ACHN (cell line): Measurements from ENCODE around the gene PEMT.

Experiments
- DNase-seq: peaks from one replicate; pipeline ENCODE4 v3.0.0-alpha.2; 2015
- in situ Hi-C: cut with HindIII; loops from 2 replicates; pipeline ENCODE4 v1.10.0; 2017; ENCODE audit warnings: low sequenced_read_pairs, low pct_ligation_motif_present, low pct_unique_long_range_greater_than_20kb

The PEMT gene

GRCh38 chr17:17511881-17512858, 79.3 kb downstream of the PEMT start:
- in situ Hi-C loops = no loop called here
- peak; percentile 94 for DNase-seq

DNA sequence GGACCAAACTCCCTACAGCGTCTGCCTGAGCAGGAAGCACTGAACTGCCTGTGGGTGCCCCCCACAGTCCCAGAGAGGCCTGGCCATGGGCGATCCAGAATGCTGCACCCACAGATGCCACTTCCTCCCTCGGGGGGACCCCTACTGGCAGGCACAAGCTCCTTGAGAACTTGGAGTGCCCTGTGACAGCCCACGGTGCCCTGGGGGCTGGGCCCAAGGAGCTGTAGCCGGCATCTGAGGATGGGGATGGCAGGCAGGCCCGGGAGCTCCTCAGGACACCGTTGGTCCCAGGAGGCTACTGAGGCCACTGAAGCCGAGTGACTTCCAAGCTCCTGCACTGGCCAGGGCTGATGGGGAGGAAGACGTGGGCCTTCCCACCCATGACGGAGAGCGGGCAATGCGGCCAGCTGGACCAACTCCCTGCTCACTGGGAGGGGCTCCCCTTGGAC, 80.2 kb downstream of the PEMT start:
- in situ Hi-C loops = no loop called here
- no peak for DNase-seq

DNA sequence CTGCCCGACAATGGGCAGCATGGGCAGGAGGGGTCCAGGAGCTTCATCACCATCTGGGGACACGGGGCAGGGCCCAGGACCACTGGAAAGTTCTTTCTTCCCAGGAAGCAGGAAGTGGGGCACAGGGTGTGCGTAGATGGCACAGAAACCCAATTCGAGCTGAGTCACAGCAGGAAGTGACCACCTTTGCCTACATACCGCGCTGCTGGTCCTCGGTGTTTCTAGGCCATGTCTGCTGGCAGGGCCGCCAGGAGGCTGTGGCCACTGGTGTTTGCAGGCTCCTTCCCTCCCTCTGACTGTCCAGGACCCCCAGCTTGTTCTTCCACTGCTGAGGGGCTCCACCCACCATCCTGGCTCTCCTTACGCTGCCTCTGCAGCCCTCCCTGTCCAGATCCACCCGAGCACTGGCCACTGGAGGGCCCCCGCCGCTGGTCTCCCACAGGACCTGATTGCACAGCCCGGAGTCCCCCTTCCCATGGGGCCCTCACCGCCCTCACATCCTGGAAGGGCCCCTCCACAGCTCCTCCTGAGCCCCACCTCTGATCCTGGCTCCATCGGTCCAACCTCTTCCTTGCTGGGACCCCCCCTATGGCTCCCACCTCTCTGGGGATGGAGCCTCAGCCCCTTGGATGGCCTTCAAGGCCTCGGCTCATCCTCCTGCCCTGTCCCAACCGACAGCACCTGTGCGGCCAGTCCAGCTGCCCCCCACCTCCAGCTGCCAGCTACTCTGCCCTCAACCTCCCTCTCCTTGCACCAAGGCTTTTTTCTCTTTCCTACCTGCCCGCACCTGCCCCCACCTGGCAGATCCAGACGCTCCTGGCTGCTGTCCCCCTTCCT, 80.8 kb downstream of the PEMT start:
- DNase-seq = no peak
- in situ Hi-C loops = no loop called here

GRCh38 chr17:17509601-17510425, 81.7 kb downstream of the PEMT start:
- no peak for DNase-seq
- in situ Hi-C loops = no loop called here

GRCh38 chr17:17508646-17509591, 82.6 kb downstream of the PEMT start:
- in situ Hi-C loops = no loop called here
- no peak for DNase-seq

DNA sequence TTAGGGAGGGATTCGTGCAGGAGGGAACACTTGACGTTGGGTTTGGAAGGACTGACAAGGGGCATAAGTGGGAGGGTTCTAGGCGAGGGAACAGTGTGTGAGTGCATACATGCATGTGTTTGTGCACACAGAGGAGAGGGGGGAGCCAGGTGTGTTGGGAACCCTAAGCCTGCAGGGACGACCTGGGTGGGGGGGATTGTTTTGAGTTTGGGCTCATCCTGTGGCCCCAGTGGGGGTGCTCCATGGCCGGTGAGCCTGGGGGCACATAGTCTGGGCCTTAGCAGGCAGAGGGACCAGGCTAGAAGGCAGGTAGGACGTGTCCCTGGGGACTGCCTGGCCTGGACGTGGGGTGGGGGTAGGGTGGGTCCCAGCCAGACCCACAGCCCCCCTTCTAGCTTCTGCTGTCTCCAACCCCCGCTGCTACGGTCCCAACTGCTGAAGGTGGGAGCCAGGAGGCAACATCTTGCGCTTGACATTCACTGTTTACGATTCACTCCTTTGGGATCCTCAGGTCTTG, 83.4 kb downstream of the PEMT start:
- in situ Hi-C loops = no loop called here

DNA sequence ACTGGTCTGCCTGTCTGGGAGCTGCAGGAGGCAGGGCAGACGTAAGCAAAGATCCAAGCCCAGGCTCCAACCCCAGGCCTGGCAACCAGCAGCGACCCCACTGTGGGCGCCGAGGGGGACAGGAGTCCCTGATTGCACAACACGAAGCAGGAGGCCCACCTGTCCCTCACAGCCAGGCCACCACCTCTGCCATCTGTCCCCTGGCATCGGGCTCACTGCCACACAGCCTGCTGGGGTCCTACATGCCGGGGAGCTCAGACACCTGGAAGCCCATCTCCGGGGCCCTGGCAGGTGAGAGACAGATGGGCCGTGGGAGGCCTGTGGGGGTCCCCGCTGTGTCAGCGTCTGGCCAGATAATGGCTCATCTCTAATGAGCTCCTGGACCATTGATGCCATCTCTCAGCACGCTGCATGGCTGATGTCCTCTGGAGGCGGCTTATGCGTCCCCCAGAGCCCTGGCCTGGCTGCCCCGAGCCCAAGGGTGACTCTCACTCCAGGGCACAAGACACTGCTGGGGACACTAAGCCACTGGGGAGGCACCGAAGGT, 84.0 kb downstream of the PEMT start:
- in situ Hi-C loops = no loop called here
- no peak for DNase-seq

More for the DNA sequence above, 83.4 kb downstream of the PEMT start:
- DNase-seq = no peak

GRCh38 chr17:17506893-17507464, 84.5 kb downstream of the PEMT start:
- in situ Hi-C loops = no loop called here
- no peak for DNase-seq

- in situ Hi-C loops = no loop called here
- DNase-seq = no peak
Measured at GRCh38 chr17:17506181-17506741, 85.2 kb downstream of the PEMT start.

GRCh38 chr17:17505610-17506171, 85.8 kb downstream of the PEMT start:
- in situ Hi-C loops = no loop called here
- DNase-seq = no peak

DNA sequence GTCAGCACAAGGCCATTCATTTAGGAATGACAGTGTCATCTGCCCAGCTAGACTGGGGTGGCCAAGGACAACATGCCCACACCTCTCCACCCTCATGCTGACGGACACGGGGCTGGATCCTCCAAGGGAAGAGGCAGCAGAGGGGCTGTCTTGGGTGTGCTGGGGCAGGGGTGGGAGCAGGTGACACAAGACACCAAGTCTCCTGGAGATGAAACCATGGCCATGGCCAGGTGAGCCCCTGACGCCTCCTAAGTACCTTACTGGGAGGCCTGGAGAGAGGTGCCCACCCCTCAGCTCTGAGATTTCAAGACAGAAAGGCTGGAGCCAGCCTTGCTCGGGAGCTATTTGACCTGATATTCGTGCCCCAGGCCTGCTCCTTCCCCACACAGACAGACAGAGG, 86.4 kb downstream of the PEMT start:
- DNase-seq = no peak
- in situ Hi-C loops = no loop called here

DNA sequence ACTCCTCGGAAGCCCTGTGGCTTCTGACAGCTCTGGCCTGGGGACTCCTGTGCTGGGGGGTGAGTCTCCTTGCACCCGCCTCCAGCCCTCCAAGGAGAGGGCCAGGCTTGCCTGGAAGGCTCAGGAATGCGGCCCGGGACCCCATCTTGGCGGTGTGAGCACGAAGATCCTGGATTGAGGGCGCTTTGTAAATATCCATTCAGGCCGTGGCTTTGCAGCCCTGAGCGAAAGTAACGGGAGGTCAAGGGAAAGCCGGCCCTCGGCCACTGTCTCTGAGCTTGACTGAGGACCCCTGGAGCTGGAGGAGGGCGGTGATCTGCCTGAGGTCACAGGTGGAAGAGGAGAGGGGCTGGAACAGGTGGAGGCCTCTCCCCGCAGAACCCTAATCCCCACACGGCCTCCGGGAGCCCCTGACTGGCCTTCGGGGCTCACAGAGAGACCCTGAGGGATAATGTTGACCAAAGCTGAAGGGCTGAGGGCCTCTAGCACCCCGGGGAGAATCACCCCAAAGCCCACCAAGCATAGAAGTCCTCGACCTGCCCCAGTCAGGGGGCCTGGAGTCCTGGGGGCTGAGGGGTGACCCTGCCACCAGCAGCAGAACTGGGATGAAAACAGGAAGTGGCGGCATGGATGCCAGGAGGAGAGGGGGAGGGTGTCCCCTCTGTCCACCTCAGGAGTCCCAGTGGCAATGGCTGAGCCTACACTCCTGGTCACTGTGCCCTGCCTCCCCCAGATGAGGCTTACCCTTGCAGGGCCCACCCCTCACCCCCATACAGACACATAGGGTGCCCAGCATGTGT, 87.0 kb downstream of the PEMT start:
- no peak for DNase-seq
- in situ Hi-C loops = no loop called here

DNA sequence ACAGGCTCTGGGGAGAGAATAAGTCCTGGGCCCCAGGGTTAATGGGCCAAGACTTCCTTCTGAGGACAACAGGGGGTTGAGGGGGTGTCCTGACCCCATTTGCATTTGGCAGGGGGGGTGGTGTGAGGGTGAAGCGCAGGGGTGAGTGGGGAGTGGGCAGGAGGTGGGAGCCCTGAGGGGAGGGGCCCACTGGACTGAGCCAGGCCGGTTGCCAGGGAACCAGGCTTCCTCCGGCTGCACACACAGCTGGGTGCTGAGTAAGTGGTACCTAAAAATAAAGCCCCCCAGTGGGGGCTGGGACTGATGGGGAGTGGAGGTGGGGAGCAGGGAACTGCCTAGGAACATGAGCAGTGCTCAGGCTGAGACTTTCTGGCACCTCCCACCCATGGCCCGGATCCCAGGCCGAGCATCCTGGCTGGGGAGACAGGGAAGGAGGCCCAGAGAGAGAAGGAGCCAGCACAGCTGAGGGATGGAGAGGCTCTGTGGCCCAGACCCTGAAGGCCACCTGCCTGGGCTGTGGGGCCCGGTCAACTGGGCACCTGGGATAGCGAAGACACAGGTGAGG, 87.9 kb downstream of the PEMT start:
- in situ Hi-C loops = no loop called here

GRCh38 chr17:17502741-17503565, 88.6 kb downstream of the PEMT start:
- in situ Hi-C loops = no loop called here
- no peak for DNase-seq

More for the DNA sequence above, 87.9 kb downstream of the PEMT start:
- no peak for DNase-seq
